Endothelial cell (in vitro differentiated cells): ENCODE data around the gene PIK3R1. TPM values are rescaled to one million over a fixed set of nuclear protein-coding genes. Genes with fewer than 3 reads are reported as not detected.

Experiments
- DNase-seq: peaks from one replicate; pipeline ENCODE4 v3.0.0; 2021; ENCODE audit warnings: low spot score
- H3K27ac Mint-ChIP-seq: one replicate; pipeline ENCODE4 v1.8.0; 2021; ENCODE audit warnings: mixed read lengths, inconsistent platforms; ENCODE audit not compliant: unreplicated experiment
- H3K27me3 Mint-ChIP-seq: one replicate; pipeline ENCODE4 v1.8.0; 2021; ENCODE audit warnings: mild to moderate bottlenecking, moderate library complexity, mixed read lengths, inconsistent platforms; ENCODE audit not compliant: unreplicated experiment
- H3K36me3 Mint-ChIP-seq: one replicate; pipeline ENCODE4 v1.8.0; 2021; ENCODE audit warnings: mild to moderate bottlenecking, low read depth, mixed read lengths, inconsistent platforms; ENCODE audit not compliant: unreplicated experiment
- H3K4me1 Mint-ChIP-seq: one replicate; pipeline ENCODE4 v1.8.0; 2021; ENCODE audit warnings: mild to moderate bottlenecking, mixed read lengths, inconsistent platforms; ENCODE audit not compliant: unreplicated experiment
- H3K4me3 Mint-ChIP-seq: one replicate; pipeline ENCODE4 v1.8.0; 2021; ENCODE audit warnings: mild to moderate bottlenecking, mixed read lengths, inconsistent platforms; ENCODE audit not compliant: unreplicated experiment
- H3K9me3 Mint-ChIP-seq: one replicate; pipeline ENCODE4 v1.8.0; 2021; ENCODE audit warnings: mixed read lengths, inconsistent platforms; ENCODE audit not compliant: unreplicated experiment
- total RNA-seq: library from RNA; stranded (reverse); fragmentation: NEBNext Ultra II Directional; extraction: Animal tissue kit (Norgen Biotek cat#: 25700); gene quantifications from one replicate; pipeline ENCODE4 v1.2.1, GENCODE V29; 2021; ENCODE audit not compliant: unreplicated experiment
- TF ChIP-seq, protein P1 (sequence below): fragments of 200-600 bp; sonication (generic); IDR thresholded peaks from one replicate; pipeline ENCODE4 v1.5.0; 2021; ENCODE audit warnings: antibody characterized with exemption; ENCODE audit not compliant: unreplicated experiment

Gene PIK3R1
- total RNA-seq, 1 donor from 2014 or later: 37.1 TPM

GRCh38 chr5:68285851-68286611 lies 70.5 kb downstream of the PIK3R1 start:
- TF ChIP-seq, protein P1, sequence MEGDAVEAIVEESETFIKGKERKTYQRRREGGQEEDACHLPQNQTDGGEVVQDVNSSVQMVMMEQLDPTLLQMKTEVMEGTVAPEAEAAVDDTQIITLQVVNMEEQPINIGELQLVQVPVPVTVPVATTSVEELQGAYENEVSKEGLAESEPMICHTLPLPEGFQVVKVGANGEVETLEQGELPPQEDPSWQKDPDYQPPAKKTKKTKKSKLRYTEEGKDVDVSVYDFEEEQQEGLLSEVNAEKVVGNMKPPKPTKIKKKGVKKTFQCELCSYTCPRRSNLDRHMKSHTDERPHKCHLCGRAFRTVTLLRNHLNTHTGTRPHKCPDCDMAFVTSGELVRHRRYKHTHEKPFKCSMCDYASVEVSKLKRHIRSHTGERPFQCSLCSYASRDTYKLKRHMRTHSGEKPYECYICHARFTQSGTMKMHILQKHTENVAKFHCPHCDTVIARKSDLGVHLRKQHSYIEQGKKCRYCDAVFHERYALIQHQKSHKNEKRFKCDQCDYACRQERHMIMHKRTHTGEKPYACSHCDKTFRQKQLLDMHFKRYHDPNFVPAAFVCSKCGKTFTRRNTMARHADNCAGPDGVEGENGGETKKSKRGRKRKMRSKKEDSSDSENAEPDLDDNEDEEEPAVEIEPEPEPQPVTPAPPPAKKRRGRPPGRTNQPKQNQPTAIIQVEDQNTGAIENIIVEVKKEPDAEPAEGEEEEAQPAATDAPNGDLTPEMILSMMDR: peak; percentile 87
- Mint-ChIP-seq H3K4me1 (peaks cover 12% of the 10 kb centered on the region), H3K27me3 (peaks cover 1% of the 10 kb centered on the region), H3K4me3 (no peak overlapping the region), H3K27ac (no peak overlapping the region), H3K36me3 (peaks cover 5% of the 10 kb centered on the region), H3K9me3 (no peaks in the 10 kb centered on the region)
- no peak for DNase-seq

DNA sequence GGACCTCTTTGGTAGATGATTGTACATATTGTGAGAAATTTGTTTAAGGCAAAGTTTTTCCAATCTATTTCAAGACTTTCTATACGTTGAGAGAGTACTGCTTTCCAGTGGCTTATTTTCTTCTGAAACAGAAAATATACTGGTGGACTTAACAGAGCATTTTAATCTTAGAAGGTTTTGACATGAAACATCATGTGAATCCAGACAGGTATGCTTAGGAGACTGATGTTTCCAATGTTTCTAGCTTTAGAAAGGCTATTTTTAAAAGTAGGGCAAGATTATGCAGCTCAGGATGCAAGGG lies 71.0 kb downstream of the PIK3R1 start:
- Mint-ChIP-seq H3K27ac (no peak overlapping the region), H3K27me3 (peaks cover 1% of the 10 kb centered on the region), H3K4me3 (no peak overlapping the region), H3K36me3 (peaks cover 5% of the 10 kb centered on the region), H3K9me3 (no peaks in the 10 kb centered on the region), H3K4me1 (peaks cover 12% of the 10 kb centered on the region)
- no peak for DNase-seq
- TF ChIP-seq, protein P1: no peak

- peaks cover 12% of the 10 kb centered on the region for H3K4me1 Mint-ChIP-seq
- H3K27ac Mint-ChIP-seq: peak overlapping the region; percentile 22
- peaks cover 3% of the 10 kb centered on the region for H3K36me3 Mint-ChIP-seq
- TF ChIP-seq, protein P1: no peak
- no peak for DNase-seq
- no peaks in the 10 kb centered on the region for H3K27me3 Mint-ChIP-seq
- H3K4me3 Mint-ChIP-seq: peak overlapping the region; percentile 80
- H3K9me3 Mint-ChIP-seq: no peaks in the 10 kb centered on the region
These were observed 72.0 kb downstream of the PIK3R1 start for GRCh38 chr5:68287631-68287975.

GRCh38 chr5:68287976-68288706 lies 72.6 kb downstream of the PIK3R1 start:
- Mint-ChIP-seq H3K9me3 (no peaks in the 10 kb centered on the region), H3K36me3 (peaks cover 4% of the 10 kb centered on the region), H3K4me1 (peaks cover 12% of the 10 kb centered on the region), H3K27ac (peak overlapping the region; percentile 22), H3K4me3 (peak overlapping the region; percentile 85), H3K27me3 (no peaks in the 10 kb centered on the region)
- DNase-seq: peak; percentile 73
- TF ChIP-seq, protein P1: no peak

GRCh38 chr5:68288707-68289134 lies 73.2 kb downstream of the PIK3R1 start:
- Mint-ChIP-seq H3K27me3 (no peaks in the 10 kb centered on the region), H3K36me3 (peaks cover 4% of the 10 kb centered on the region), H3K27ac (peak overlapping the region; percentile 45), H3K4me1 (peaks cover 12% of the 10 kb centered on the region), H3K4me3 (peak overlapping the region; percentile 85), H3K9me3 (no peaks in the 10 kb centered on the region)
- TF ChIP-seq, protein P1: no peak
- no peak for DNase-seq
